Neural progenitor cell (in vitro differentiated cells): Measurements from ENCODE around the gene TFCP2L1.
"Not testable (repeated sequence)": the region's sequence is repeated elsewhere in the genome, so short reads cannot be mapped to it uniquely, and the experiment has no call there.

ENCODE experiments used
- EZH2 ChIP-seq: fragments of 200-600 bp; sonication (generic); IDR thresholded peaks from 2 replicates; pipeline ENCODE4 v1.6.1; 2017; ENCODE audit warnings: antibody characterized with exemption, mild to moderate bottlenecking, moderate library complexity
- TF ChIP-seq, protein P1 (sequence below): fragments of 200-600 bp; sonication (generic); IDR thresholded peaks from 2 replicates; pipeline ENCODE4 v1.5.1; 2017; ENCODE audit warnings: antibody characterized with exemption, mild to moderate bottlenecking

DNA sequence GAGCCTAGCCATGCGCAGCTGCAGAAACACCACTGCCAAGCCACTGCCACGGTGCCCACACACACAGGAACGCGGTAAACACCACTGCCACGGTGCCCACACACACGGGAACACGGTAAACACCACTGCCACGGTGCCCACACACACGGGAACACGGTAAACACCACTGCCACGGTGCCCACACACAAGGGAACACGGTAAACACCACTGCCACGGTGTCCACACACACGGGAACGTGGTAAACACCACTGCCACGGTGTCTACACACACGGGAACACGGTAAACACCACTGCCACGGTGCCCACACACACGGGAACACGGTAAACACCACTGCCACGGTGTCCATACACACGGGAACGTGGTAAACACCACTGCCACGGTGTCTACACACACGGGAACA, 59.3 kb downstream of the TFCP2L1 start:
- TF ChIP-seq, protein P1, sequence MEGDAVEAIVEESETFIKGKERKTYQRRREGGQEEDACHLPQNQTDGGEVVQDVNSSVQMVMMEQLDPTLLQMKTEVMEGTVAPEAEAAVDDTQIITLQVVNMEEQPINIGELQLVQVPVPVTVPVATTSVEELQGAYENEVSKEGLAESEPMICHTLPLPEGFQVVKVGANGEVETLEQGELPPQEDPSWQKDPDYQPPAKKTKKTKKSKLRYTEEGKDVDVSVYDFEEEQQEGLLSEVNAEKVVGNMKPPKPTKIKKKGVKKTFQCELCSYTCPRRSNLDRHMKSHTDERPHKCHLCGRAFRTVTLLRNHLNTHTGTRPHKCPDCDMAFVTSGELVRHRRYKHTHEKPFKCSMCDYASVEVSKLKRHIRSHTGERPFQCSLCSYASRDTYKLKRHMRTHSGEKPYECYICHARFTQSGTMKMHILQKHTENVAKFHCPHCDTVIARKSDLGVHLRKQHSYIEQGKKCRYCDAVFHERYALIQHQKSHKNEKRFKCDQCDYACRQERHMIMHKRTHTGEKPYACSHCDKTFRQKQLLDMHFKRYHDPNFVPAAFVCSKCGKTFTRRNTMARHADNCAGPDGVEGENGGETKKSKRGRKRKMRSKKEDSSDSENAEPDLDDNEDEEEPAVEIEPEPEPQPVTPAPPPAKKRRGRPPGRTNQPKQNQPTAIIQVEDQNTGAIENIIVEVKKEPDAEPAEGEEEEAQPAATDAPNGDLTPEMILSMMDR, result not testable (repeated sequence)
- TF ChIP-seq EZH2, result not testable (repeated sequence)
